Measurements from ENCODE around the gene RNF10.

DNA sequence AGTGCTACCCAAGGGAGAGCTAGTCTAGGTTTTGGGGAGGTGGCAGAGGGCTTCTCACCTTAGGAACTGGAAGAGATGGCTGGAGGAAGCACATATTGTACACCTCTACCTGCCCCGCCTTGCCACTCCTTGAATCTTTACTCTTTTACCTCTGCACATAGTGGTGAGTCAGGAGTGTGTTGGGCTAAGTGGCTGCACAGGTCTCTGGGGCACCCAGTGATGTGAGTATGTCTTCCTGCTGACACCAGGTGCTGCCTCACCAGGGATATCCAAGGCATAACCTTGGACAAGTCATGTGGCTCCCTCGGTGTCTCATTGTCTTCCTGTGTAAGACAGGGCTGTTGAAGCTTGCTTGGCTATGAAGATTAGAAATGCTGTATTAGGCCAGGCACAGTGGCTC, 86.5 kb downstream of the RNF10 start:
- TF ChIP-seq GATA3 (IDR thresholded peaks at IDR 0.05; ENCODE audit: low read depth, low read length) (no peak), GATA2 (IDR thresholded peaks at IDR 0.05; ENCODE audit: low read depth, low read length) (no peak)
